Bronchial epithelial cell (primary cell): Measurements from ENCODE around the gene MMP8. TPM values are rescaled to one million over a fixed set of nuclear protein-coding genes. Genes with fewer than 3 reads are reported as not detected.
A peak's percentile ranks its signal among the peaks of the same experiment; 100 is the strongest.
"Not testable (repeated sequence)": the region's sequence is repeated elsewhere in the genome, so short reads cannot be mapped to it uniquely, and the experiment has no call there.

Experiments used
- DNase-seq: peaks from one replicate; pipeline ENCODE4 v3.0.0-alpha.2; 2010; ENCODE audit warnings: low read depth
- FAIRE-seq: peaks from 2 replicates; lab custom pipeline; 2011; peaks lifted over from hg19 to GRCh38; lab: Jason Lieb, UNC
- H3K27me3 ChIP-seq: 2 replicates; pipeline ENCODE4 v1.5.1; 2011; ENCODE audit warnings: low read length; ENCODE audit not compliant: control insufficient read depth, insufficient read depth
- H3K36me3 ChIP-seq: 2 replicates; pipeline ENCODE4 v1.5.1; 2011; ENCODE audit warnings: low read length; ENCODE audit not compliant: control insufficient read depth, insufficient read depth
- H3K4me3 ChIP-seq: 2 replicates; pipeline ENCODE4 v1.5.1; 2011; ENCODE audit warnings: mild to moderate bottlenecking, low read depth, low read length, control low read depth
- CTCF ChIP-seq: IDR thresholded peaks from 2 replicates; pipeline ENCODE4 v1.5.1; 2011; ENCODE audit warnings: mild to moderate bottlenecking, moderate library complexity, low read length, control low read depth, inconsistent platforms; ENCODE audit not compliant: insufficient read depth, severe bottlenecking
- total RNA-seq: library from RNA; depleted of rRNA; stranded (reverse); fragments of >200 nt; gene quantifications from 2 replicates; pipeline ENCODE4 v1.2.1, GENCODE V29; 2014

The MMP8 gene
- total RNA-seq, 1 donor from 2014 or later = not detected

GRCh38 chr11:102753267-102753666 is 28.5 kb upstream of the MMP8 start:
- TF ChIP-seq CTCF = no peak
- Histone ChIP-seq H3K27me3 (no peaks in the 10 kb centered on the region), H3K4me3 (no peak overlapping the region), H3K36me3 (no peaks in the 10 kb centered on the region)
- DNase-seq (no peak), FAIRE-seq (no peak)

GRCh38 chr11:102751673-102752072 is 26.9 kb upstream of the MMP8 start:
- Histone ChIP-seq H3K4me3 (no peak overlapping the region), H3K27me3 (no peaks in the 10 kb centered on the region), H3K36me3 (no peaks in the 10 kb centered on the region)
- FAIRE-seq (no peak), DNase-seq (no peak)
- TF ChIP-seq CTCF = no peak

GRCh38 chr11:102749101-102749722 is 24.5 kb upstream of the MMP8 start:
- no peak overlapping the region for H3K4me3 ChIP-seq
- no peak for TF ChIP-seq CTCF
- peak; percentile 75 for DNase-seq
- H3K27me3 ChIP-seq = no peaks in the 10 kb centered on the region
- FAIRE-seq = no peak
- no peaks in the 10 kb centered on the region for H3K36me3 ChIP-seq

- DNase-seq, FAIRE-seq, H3K27me3 ChIP-seq, H3K4me3 ChIP-seq, H3K36me3 ChIP-seq: not testable (repeated sequence)
Observed at GRCh38 chr11:102746746-102747578, 22.2 kb upstream of the MMP8 start.

GRCh38 chr11:102734650-102735049 is 9.9 kb upstream of the MMP8 start:
- TF ChIP-seq CTCF = peak; percentile 6
- no peaks in the 10 kb centered on the region for H3K36me3 ChIP-seq
- H3K27me3 ChIP-seq = no peaks in the 10 kb centered on the region
- no peak overlapping the region for H3K4me3 ChIP-seq
- FAIRE-seq (no peak), DNase-seq (no peak)

- H3K27me3 ChIP-seq = no peaks in the 10 kb centered on the region
- peak; percentile 64 for DNase-seq
- H3K4me3 ChIP-seq = no peak overlapping the region
- no peaks in the 10 kb centered on the region for H3K36me3 ChIP-seq
- no peak for FAIRE-seq
- peak; percentile 86 for TF ChIP-seq CTCF
Observed at GRCh38 chr11:102733232-102733875, 8.6 kb upstream of the MMP8 start.

- H3K4me3 ChIP-seq, DNase-seq, H3K27me3 ChIP-seq, H3K36me3 ChIP-seq: not testable (repeated sequence)
- peak; percentile 100 for FAIRE-seq
Observed at GRCh38 chr11:102730944-102731343, 6.2 kb upstream of the MMP8 start.
